Measurements from ENCODE around the gene ULBP1.
"Not testable (repeated sequence)": the region's sequence is repeated elsewhere in the genome, so short reads cannot be mapped to it uniquely, and the experiment has no call there.

Gene ULBP1

DNA sequence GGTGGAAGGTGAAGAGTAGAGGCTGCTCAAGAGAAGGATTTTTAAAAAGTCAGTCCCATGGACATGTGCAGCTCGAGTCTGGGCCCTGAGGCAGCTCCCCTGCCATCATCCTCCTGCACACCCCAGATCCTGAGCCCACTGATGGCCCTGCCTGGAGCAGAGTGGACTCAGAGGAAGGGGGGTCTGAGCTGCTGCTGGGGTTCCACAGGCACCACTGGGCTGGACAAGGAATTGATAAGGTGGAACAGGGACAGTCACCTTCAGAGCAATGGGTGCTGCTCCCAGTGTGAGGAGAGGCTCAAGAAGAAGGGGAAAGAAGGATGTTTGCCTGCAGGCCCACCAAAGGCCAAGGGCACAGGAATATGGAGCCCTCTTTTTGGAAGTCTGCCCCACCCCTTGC, 15.7 kb upstream of the ULBP1 start:
- TF ChIP-seq, protein P1, sequence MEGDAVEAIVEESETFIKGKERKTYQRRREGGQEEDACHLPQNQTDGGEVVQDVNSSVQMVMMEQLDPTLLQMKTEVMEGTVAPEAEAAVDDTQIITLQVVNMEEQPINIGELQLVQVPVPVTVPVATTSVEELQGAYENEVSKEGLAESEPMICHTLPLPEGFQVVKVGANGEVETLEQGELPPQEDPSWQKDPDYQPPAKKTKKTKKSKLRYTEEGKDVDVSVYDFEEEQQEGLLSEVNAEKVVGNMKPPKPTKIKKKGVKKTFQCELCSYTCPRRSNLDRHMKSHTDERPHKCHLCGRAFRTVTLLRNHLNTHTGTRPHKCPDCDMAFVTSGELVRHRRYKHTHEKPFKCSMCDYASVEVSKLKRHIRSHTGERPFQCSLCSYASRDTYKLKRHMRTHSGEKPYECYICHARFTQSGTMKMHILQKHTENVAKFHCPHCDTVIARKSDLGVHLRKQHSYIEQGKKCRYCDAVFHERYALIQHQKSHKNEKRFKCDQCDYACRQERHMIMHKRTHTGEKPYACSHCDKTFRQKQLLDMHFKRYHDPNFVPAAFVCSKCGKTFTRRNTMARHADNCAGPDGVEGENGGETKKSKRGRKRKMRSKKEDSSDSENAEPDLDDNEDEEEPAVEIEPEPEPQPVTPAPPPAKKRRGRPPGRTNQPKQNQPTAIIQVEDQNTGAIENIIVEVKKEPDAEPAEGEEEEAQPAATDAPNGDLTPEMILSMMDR (IDR thresholded peaks at IDR 0.05; ENCODE audit: extremely low read depth, insufficient read depth, missing control alignments): no peak
- in situ Hi-C loops (cut with MboI; ENCODE audit: low pct_unique_long_range_greater_than_20kb, low sequenced_read_pairs, unreplicated experiment): loop anchor here (10.0 kb wide), 1 partner anchor 57 kb away; no protein-coding TSS in a partner anchor
- DNase-seq (ENCODE audit: low spot score): no peak

DNA sequence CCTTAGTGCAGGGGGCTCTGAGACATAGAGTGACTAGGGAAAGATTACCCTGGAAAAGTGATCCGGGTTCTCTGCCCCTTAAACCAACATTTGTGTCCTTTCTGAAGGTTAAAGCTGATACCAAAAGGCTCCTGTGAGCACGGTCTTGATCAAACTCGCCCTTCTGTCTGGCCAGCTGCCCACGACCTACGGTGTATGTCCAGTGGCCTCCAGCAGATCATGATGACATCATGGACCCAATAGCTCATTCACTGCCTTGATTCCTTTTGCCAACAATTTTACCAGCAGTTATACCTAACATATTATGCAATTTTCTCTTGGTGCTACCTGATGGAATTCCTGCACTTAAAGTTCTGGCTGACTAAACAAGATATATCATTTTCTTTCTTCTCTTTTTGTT, 15.1 kb upstream of the ULBP1 start:
- TF ChIP-seq, protein P1 (IDR thresholded peaks at IDR 0.05; ENCODE audit: extremely low read depth, insufficient read depth, missing control alignments): no peak
- in situ Hi-C loops (cut with MboI; ENCODE audit: low pct_unique_long_range_greater_than_20kb, low sequenced_read_pairs, unreplicated experiment): loop anchor here (10.0 kb wide), 1 partner anchor 56 kb away; no protein-coding TSS in a partner anchor
- DNase-seq (ENCODE audit: low spot score): no peak

DNA sequence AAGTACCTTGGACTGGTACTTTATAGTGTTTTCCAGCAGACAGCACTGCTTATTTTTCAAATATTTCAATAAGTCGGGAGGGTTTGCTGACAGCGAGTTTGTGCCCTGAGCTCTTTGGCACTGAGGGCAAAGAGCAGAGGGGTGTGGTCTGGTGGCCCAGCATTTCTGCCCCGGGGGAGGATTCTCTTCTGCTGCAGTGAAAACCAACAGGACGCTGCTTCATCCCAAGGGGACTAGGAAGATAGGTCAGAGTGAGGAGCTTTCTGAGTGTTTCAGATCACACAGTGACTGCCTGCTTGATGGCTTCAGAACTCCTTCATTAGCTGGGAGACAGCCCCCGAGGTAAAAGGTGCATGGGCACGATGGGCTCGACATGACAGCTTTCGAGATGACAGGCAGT, 13.3 kb upstream of the ULBP1 start:
- TF ChIP-seq, protein P1 (IDR thresholded peaks at IDR 0.05; ENCODE audit: extremely low read depth, insufficient read depth, missing control alignments): no peak
- DNase-seq (ENCODE audit: low spot score): no peak

DNA sequence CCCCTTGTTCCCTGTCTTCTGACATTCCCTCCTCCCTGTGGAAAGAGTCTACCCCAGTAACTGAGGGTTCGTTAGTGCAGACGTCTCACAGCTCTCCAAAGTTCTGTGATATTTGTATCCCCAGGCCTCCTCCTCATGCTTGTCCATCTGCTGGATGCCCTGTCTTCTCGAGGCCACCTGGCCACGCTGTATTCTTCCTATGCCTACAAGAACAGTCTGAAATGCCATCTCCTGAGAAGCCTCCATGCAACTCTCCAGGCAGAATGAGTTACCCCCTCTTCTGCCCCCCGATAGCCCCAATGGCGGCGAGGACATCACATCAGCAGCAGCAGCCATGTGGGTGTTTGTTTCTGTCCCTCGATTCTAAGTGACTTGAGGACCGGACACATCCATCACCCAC, 12.6 kb upstream of the ULBP1 start:
- TF ChIP-seq, protein P1 (IDR thresholded peaks at IDR 0.05; ENCODE audit: extremely low read depth, insufficient read depth, missing control alignments): no peak
- no peak for DNase-seq (ENCODE audit: low spot score)
- in situ Hi-C loops (cut with MboI; ENCODE audit: low pct_unique_long_range_greater_than_20kb, low sequenced_read_pairs, unreplicated experiment): no loop called here

More for the DNA sequence above, 13.3 kb upstream of the ULBP1 start:
- in situ Hi-C loops (cut with MboI; ENCODE audit: low pct_unique_long_range_greater_than_20kb, low sequenced_read_pairs, unreplicated experiment): no loop called here

DNA sequence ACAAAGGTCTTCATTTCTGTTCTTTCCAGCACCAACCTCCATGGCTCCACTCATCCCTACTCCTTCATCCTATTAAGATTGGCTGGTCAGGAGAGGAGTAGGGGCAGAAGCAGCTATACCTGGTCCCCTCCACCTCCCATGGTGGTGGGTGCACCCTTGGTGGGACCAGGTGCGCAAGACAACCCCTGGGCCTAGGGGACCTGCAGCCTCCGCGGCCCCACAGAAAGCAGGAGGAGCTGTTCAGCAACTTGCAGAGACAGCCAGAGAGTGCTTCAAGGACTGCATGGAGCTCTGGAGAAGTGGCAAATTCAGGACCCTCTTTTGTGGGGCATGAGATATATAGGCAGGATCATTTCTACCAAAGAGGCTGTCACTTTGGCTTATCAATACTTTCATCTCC, 12.1 kb upstream of the ULBP1 start:
- in situ Hi-C loops (cut with MboI; ENCODE audit: low pct_unique_long_range_greater_than_20kb, low sequenced_read_pairs, unreplicated experiment): no loop called here
- DNase-seq (ENCODE audit: low spot score): no peak
- TF ChIP-seq, protein P1 (IDR thresholded peaks at IDR 0.05; ENCODE audit: extremely low read depth, insufficient read depth, missing control alignments): no peak

DNA sequence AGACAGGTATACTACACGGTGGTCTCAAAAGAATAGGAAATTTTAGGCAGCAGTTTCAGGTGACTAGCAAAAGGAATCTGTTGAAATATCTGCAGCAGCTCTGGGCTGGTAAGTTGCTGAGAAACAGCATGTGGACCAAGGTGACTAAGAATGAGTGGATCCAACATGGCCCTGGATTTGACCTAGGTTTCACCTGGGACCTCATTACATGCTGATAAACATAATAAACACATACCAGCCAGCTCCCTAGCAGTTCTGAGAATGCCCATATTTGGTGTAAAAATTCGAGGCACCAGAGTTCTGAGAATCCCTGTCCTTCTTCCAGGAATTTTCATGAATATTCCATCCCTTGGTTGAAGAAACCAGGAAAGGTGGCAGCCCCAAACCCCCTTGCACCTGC, 10.4 kb upstream of the ULBP1 start:
- in situ Hi-C loops (cut with MboI; ENCODE audit: low pct_unique_long_range_greater_than_20kb, low sequenced_read_pairs, unreplicated experiment); DNase-seq (ENCODE audit: low spot score): not testable (repeated sequence)

DNA sequence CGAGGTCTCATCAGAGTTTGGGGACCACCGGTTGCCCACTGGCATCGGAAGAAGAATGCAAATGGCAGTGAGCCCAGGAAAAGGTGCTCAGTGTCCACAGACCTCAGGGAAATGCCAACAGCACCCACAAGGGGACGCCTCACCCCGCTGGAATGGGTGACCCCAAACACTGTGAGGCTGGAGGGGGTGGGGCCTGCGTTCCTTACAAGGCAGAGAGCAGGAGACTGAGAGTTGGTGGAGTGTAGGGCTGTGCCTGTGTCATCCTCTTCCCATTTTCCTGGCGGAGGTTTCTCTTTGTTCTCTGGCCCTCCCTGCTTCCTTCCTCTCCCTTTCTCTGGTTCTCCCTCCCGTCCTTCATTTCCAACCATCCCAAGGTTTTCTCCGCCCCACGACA, 9.8 kb upstream of the ULBP1 start:
- DNase-seq (ENCODE audit: low spot score); in situ Hi-C loops (cut with MboI; ENCODE audit: low pct_unique_long_range_greater_than_20kb, low sequenced_read_pairs, unreplicated experiment): not testable (repeated sequence)

DNA sequence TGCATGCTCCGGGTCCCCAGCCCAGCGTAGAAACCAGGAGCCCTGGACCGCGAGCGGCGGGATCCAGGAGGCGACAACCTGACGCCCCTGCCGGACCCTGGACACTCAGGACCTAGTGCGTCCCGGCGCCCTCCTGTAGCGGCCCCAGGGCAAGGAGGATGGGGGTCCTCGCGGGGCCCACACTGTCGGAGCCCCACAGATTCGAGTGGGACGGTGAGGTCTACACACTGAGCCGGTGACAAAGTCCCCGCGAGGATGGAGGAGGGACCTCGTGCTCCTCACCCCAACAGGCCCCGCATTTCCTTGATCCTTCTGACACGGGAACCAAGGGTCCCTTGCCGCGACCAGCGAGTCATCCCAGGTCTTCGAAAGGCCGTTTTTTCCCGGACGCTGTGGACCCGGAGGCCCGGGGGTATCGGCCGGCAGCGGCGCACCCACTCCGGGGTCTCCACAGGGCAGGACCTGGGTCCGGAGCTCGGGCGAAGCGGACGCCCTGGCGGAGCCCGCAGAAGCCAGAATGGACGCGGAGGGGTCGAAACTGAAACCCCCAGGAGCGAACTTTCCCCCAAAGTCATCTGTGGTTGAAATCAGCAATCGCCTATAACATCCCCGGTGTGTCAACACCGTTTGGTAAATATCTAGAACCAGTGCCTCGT, 9.3 kb upstream of the ULBP1 start:
- DNase-seq (ENCODE audit: low spot score); in situ Hi-C loops (cut with MboI; ENCODE audit: low pct_unique_long_range_greater_than_20kb, low sequenced_read_pairs, unreplicated experiment): not testable (repeated sequence)

DNA sequence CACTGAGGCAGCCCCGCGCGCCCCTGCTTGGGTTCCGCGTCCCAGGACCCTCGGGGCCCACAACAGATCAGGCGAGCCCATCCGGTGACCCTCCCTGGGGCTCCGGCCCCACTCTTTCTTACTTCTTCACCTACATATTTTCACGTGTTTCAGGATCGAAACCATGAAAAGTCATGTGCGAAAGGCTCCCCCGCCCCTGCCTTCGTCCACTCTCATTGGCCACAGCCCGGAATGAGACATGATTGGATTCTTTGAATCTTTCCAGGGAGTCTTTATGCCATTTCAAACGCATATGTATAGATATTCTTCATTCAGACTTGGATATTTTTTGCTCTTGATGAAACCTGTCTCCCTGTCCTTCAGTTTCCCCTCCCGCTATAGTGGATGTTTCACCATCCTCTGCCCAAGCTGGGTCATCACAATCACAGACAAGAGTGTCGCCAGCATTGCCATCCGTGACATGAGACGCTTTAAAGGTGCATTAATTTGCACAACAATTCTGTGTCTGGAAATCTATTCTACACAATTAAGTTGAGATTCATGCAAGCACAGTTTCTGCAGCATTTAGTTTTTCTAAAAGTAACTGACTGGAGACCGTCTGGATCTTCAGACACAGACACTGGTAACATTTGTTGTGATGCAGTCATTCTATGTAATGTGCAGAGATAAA, 8.6 kb upstream of the ULBP1 start:
- DNase-seq (ENCODE audit: low spot score); in situ Hi-C loops (cut with MboI; ENCODE audit: low pct_unique_long_range_greater_than_20kb, low sequenced_read_pairs, unreplicated experiment): not testable (repeated sequence)

DNA sequence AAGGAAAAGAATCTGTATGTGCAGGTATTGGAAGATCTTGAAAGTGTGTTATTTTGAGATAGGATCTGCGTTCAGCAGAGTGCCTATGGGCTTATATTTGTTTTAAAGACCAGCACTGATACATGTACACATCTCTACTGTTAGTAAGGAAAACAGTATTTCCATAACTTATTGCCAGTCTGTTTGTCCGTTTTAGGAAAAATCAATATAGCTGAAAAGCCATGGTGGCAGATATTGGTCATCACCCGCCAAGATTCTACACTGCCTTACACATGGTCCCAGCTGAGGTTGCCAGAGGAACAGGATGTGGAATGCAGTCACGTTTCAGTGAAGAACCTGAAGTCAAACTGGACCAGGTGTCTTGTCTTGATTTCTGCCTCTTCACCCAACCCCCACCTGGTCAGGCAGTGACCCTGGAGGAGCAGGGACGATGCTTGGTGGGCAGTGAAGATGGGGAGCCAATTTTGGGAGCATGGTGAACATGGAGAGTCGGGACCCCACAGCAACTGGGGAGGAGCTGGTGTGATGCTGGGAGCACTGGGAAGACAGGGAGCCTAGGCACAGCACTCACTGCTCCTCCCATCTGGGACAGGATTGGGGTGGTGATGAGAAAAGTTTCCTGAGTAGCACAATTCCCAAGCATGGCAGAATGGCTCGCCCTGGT, 8.0 kb upstream of the ULBP1 start:
- in situ Hi-C loops (cut with MboI; ENCODE audit: low pct_unique_long_range_greater_than_20kb, low sequenced_read_pairs, unreplicated experiment); DNase-seq (ENCODE audit: low spot score): not testable (repeated sequence)

DNA sequence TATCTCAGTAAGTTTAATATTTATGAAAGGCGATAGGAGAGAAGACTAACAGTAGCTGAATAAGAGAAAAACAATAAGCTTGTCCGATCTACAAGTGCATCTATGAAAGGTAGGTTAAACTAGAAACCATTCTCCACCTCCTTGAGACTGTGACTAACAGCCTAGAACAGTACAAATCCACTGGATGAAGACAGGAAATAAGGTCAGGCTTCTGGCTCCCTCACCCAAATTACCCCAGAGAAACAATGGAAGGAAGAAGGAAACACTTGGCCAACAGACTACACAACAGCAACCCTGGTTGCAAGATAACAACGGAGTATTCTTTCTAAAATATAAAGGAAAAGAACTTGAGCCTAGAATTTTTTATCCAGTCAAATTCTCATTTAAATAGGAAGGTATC, 5.6 kb upstream of the ULBP1 start:
- DNase-seq (ENCODE audit: low spot score); in situ Hi-C loops (cut with MboI; ENCODE audit: low pct_unique_long_range_greater_than_20kb, low sequenced_read_pairs, unreplicated experiment): not testable (repeated sequence)
